GM23248 (cell line): ENCODE data around the gene MICAL2.

ENCODE experiments used
- EZH2 ChIP-seq: fragments of 200-600 bp; sonication (generic); IDR thresholded peaks from 2 replicates; pipeline ENCODE4 v1.6.1; 2018; ENCODE audit warnings: antibody characterized with exemption, mild to moderate bottlenecking; ENCODE audit not compliant: insufficient read depth, poor library complexity, severe bottlenecking
- EZH2phosphoT487 ChIP-seq: fragments of 200-600 bp; sonication (generic); IDR thresholded peaks from 2 replicates; pipeline ENCODE4 v1.6.1; 2018; ENCODE audit warnings: antibody characterized with exemption, moderate library complexity, mild to moderate bottlenecking, low read depth; ENCODE audit not compliant: insufficient read depth

- no peak for TF ChIP-seq EZH2phosphoT487
- no peak for TF ChIP-seq EZH2
Observed at GRCh38 chr11:12069066-12069676, 41.2 kb upstream of the MICAL2 start.
